Hepatocyte (in vitro differentiated cells): ENCODE measurements around the gene EXOC4. TPM values are rescaled to one million over a fixed set of nuclear protein-coding genes. Genes with fewer than 3 reads are reported as not detected.
A peak's percentile ranks its signal among the peaks of the same experiment; 100 is the strongest.

Experiments
- DNase-seq: peaks from one replicate; pipeline ENCODE4 v3.0.0-alpha.2; 2016; ENCODE audit warnings: low spot score
- H2AFZ ChIP-seq: fragments of 200-600 bp; sonication (generic); 2 replicates; pipeline ENCODE4 v1.6.0; 2016; ENCODE audit warnings: antibody characterized with exemption, mild to moderate bottlenecking
- H3K27ac ChIP-seq: fragments of 200-600 bp; sonication (generic); 2 replicates; pipeline ENCODE4 v1.5.1; 2016; ENCODE audit warnings: mild to moderate bottlenecking
- H3K27me3 ChIP-seq: fragments of 200-600 bp; sonication (generic); 2 replicates; pipeline ENCODE4 v1.6.1; 2016
- H3K36me3 ChIP-seq: fragments of 200-600 bp; sonication (generic); replicated peaks from 2 replicates; pipeline ENCODE4 v1.5.1; 2016; ENCODE audit warnings: low read depth; ENCODE audit not compliant: insufficient read depth
- H3K4me1 ChIP-seq: fragments of 200-600 bp; sonication (generic); 2 replicates; pipeline ENCODE4 v1.5.1; 2016; ENCODE audit warnings: mild to moderate bottlenecking, moderate library complexity; ENCODE audit not compliant: insufficient read depth
- H3K4me2 ChIP-seq: fragments of 200-600 bp; sonication (generic); 2 replicates; pipeline ENCODE4 v1.6.0; 2016
- H3K4me3 ChIP-seq: fragments of 200-600 bp; sonication (generic); 2 replicates; pipeline ENCODE4 v1.5.1; 2016; ENCODE audit warnings: mild to moderate bottlenecking
- H3K79me2 ChIP-seq: fragments of 200-600 bp; sonication (generic); 2 replicates; pipeline ENCODE4 v1.6.0; 2017; ENCODE audit warnings: mild to moderate bottlenecking
- H3K9me2 ChIP-seq: fragments of 200-600 bp; sonication (generic); replicated peaks from 2 replicates; pipeline ENCODE4 v1.6.0; 2017; ENCODE audit warnings: mild to moderate bottlenecking; ENCODE audit not compliant: insufficient read depth
- H3K9me3 ChIP-seq: fragments of 200-600 bp; sonication (generic); 2 replicates; pipeline ENCODE4 v1.5.1; 2016; ENCODE audit warnings: low read depth, mild to moderate bottlenecking
- H4K20me1 ChIP-seq: fragments of 200-600 bp; sonication (generic); 2 replicates; pipeline ENCODE4 v1.6.0; 2016; ENCODE audit warnings: mild to moderate bottlenecking; ENCODE audit not compliant: insufficient read depth, poor library complexity, severe bottlenecking
- CTCF ChIP-seq: fragments of 200-600 bp; sonication (generic); IDR thresholded peaks from 2 replicates; pipeline ENCODE4 v1.5.1; 2016; ENCODE audit warnings: antibody characterized with exemption, mild to moderate bottlenecking; ENCODE audit not compliant: poor library complexity
- EZH2 ChIP-seq: fragments of 200-600 bp; sonication (generic); IDR thresholded peaks from 2 replicates; pipeline ENCODE4 v1.6.1; 2016; ENCODE audit warnings: antibody characterized with exemption, mild to moderate bottlenecking, borderline replicate concordance
- EZH2phosphoT487 ChIP-seq: fragments of 200-600 bp; sonication (generic); IDR thresholded peaks from one replicate; pipeline ENCODE4 v1.6.1; 2018; ENCODE audit warnings: antibody characterized with exemption, mild to moderate bottlenecking, low read depth, moderate library complexity; ENCODE audit not compliant: unreplicated experiment, severe bottlenecking
- WGBS: methylation state at CpG from one replicate; pipeline ENCODE4 v1.1.6; 2016; ENCODE audit warnings: low lambda C conversion rate; ENCODE audit errors: missing lambda C conversion rate; 5-methylcytosine and 5-hydroxymethylcytosine counted together
- polyA plus RNA-seq: library from polyadenylated mRNA; unstranded; fragments of >200 nt; fragmentation: Nextera tagmentation; extraction: Ambion mirVana; gene quantifications from 2 replicates; pipeline ENCODE4 v1.2.1, GENCODE V29; 2016
- total RNA-seq: library from RNA; depleted of rRNA; stranded (reverse); fragments of >200 nt; gene quantifications from 2 replicates; pipeline ENCODE4 v1.2.3, GENCODE V29; 2014

EXOC4 gene
- total and polyA plus RNA-seq, 2 experiments from 2014 or later: 34.8 to 56.1 TPM

- H4K20me1 ChIP-seq: no peaks in the 10 kb centered on the region
Measured at GRCh38 chr7:134078991-134079390, 826.1 kb downstream of the EXOC4 start.

GRCh38 chr7:134081695-134082094 lies 828.8 kb downstream of the EXOC4 start:
- 100% methylated on average over 1 of the region's 1 CpG for WGBS
- H3K9me3 ChIP-seq: no peaks in the 10 kb centered on the region
- H3K27me3 ChIP-seq: no peaks in the 10 kb centered on the region
- H3K4me3 ChIP-seq: no peak overlapping the region
- no peaks in the 10 kb centered on the region for H3K79me2 ChIP-seq
- H4K20me1 ChIP-seq: no peaks in the 10 kb centered on the region
- TF ChIP-seq EZH2 (no peak), CTCF (no peak)
- DNase-seq: no peak
- H3K9me2 ChIP-seq: no peaks in the 10 kb centered on the region
- H2AFZ ChIP-seq: no peak overlapping the region
- H3K4me1 ChIP-seq: no peaks in the 10 kb centered on the region
- no peak overlapping the region for H3K4me2 ChIP-seq
- H3K27ac ChIP-seq: no peak overlapping the region
- H3K36me3 ChIP-seq: no peaks in the 10 kb centered on the region

More at GRCh38 chr7:134078991-134079390, 826.1 kb downstream of the EXOC4 start:
- Histone ChIP-seq H3K4me1 (no peaks in the 10 kb centered on the region), H3K79me2 (no peaks in the 10 kb centered on the region), H3K27me3 (no peaks in the 10 kb centered on the region), H3K9me3 (no peaks in the 10 kb centered on the region), H3K9me2 (no peaks in the 10 kb centered on the region), H3K27ac (no peak overlapping the region), H3K36me3 (no peaks in the 10 kb centered on the region), H3K4me2 (no peak overlapping the region), H2AFZ (no peak overlapping the region), H3K4me3 (no peak overlapping the region)
- TF ChIP-seq CTCF (no peak), EZH2phosphoT487 (no peak), EZH2 (no peak)
- DNase-seq: no peak
- 70% methylated on average over 2 of the region's 2 CpGs for WGBS

- Histone ChIP-seq H2AFZ (no peak overlapping the region), H3K4me2 (no peak overlapping the region), H3K79me2 (no peaks in the 10 kb centered on the region), H3K27me3 (no peaks in the 10 kb centered on the region), H4K20me1 (no peaks in the 10 kb centered on the region), H3K36me3 (no peaks in the 10 kb centered on the region), H3K4me1 (no peaks in the 10 kb centered on the region), H3K9me3 (peaks cover 11% of the 10 kb centered on the region), H3K4me3 (no peak overlapping the region), H3K9me2 (no peaks in the 10 kb centered on the region), H3K27ac (no peak overlapping the region)
- DNase-seq: peak; percentile 36
- TF ChIP-seq EZH2: no peak
- no peak for TF ChIP-seq CTCF
- no peak for TF ChIP-seq EZH2phosphoT487
- whole genome bisulfite sequencing: 75% methylated on average over 3 of the region's 3 CpGs
Measured at GRCh38 chr7:134083766-134084487, 831.0 kb downstream of the EXOC4 start.
